Stimulated activated CD8-positive, alpha-beta memory T cell treated with anti-CD3 and anti-CD28 coated beads, Interleukin-15, amount 100 ng/mL, for 1 hour (primary cell): ENCODE measurements around the gene PSD4.

Experiments
- DNase-seq: peaks from one replicate; pipeline ENCODE4 v3.0.0-alpha.2; 2020; ENCODE audit warnings: low read depth

The PSD4 gene

GRCh38 chr2:113142290-113142689 is 31.5 kb upstream of the PSD4 start:
- no peak for DNase-seq

GRCh38 chr2:113144259-113144658 is 29.5 kb upstream of the PSD4 start:
- DNase-seq, result no peak

- DNase-seq, result no peak
These were observed 24.9 kb upstream of the PSD4 start for GRCh38 chr2:113148606-113149552.

- DNase-seq, result no peak
These were observed 24.1 kb upstream of the PSD4 start for GRCh38 chr2:113149553-113150257.

GRCh38 chr2:113150258-113150601 is 23.5 kb upstream of the PSD4 start:
- DNase-seq, result no peak

- DNase-seq, result no peak
These were observed 18.4 kb upstream of the PSD4 start for GRCh38 chr2:113155331-113155730.

- no peak for DNase-seq
These were observed 17.3 kb upstream of the PSD4 start for GRCh38 chr2:113156278-113157117.

- no peak for DNase-seq
These were observed 16.5 kb upstream of the PSD4 start for GRCh38 chr2:113157118-113157896.

GRCh38 chr2:113157897-113158753 is 15.6 kb upstream of the PSD4 start:
- no peak for DNase-seq

- DNase-seq, result no peak
These were observed 14.8 kb upstream of the PSD4 start for GRCh38 chr2:113158884-113159553.

- DNase-seq, result no peak
These were observed 13.5 kb upstream of the PSD4 start for GRCh38 chr2:113160248-113160647.

- no peak for DNase-seq
These were observed 12.8 kb upstream of the PSD4 start for GRCh38 chr2:113160962-113161361.

- no peak for DNase-seq
These were observed 11.6 kb upstream of the PSD4 start for GRCh38 chr2:113162173-113162572.

- no peak for DNase-seq
These were observed 10.9 kb upstream of the PSD4 start for GRCh38 chr2:113162869-113163268.

GRCh38 chr2:113164215-113164929 is 9.4 kb upstream of the PSD4 start:
- no peak for DNase-seq

GRCh38 chr2:113164930-113165585 is 8.7 kb upstream of the PSD4 start:
- no peak for DNase-seq

GRCh38 chr2:113166187-113166645 is 7.6 kb upstream of the PSD4 start:
- no peak for DNase-seq

- DNase-seq, result no peak
These were observed 6.4 kb upstream of the PSD4 start for GRCh38 chr2:113167115-113167932.
